ENCODE measurements around the gene SMIM43.
"Not testable (repeated sequence)": the region's sequence is repeated elsewhere in the genome, so short reads cannot be mapped to it uniquely, and the experiment has no call there.

SMIM43 gene

GRCh38 chr4:121736735-121737351, 28.1 kb downstream of the SMIM43 start:
- peak in 1 of 2 experiments; percentile 42 for DNase-seq (ENCODE audit: low read depth in 1 of 2, low spot score in 1 of 2)

GRCh38 chr4:121734571-121734970, 30.4 kb downstream of the SMIM43 start:
- TF ChIP-seq REST (IDR thresholded peaks at IDR 0.05; ENCODE audit: insufficient replicate concordance, low read depth) (no peak), POLR2AphosphoS5 (IDR thresholded peaks at IDR 0.05; ENCODE audit: low read depth) (no peak), SPI1 (IDR thresholded peaks at IDR 0.05; ENCODE audit: borderline replicate concordance, low read depth) (no peak), GABPA (IDR thresholded peaks at IDR 0.05; ENCODE audit: low read depth) (no peak), CTCF (IDR thresholded peaks at IDR 0.05; ENCODE audit: insufficient read depth, low read length) (no peak)
- Histone ChIP-seq H3K27ac (replicated peaks) (no peak overlapping the region), H3K27me3 (ENCODE audit: insufficient read depth, poor library complexity, severe bottlenecking) (peaks cover 2% of the 10 kb centered on the region), H3K4me3 (replicated peaks; ENCODE audit: insufficient read depth, low read length) (no peak overlapping the region)
- DNase-seq (ENCODE audit: low read depth in 1 of 2, low spot score in 1 of 2): no peak

More at GRCh38 chr4:121736735-121737351, 28.1 kb downstream of the SMIM43 start:
- Histone ChIP-seq H3K4me3 (replicated peaks; ENCODE audit: insufficient read depth, low read length) (no peak overlapping the region), H3K27me3 (ENCODE audit: insufficient read depth, poor library complexity, severe bottlenecking) (peaks cover 2% of the 10 kb centered on the region), H3K27ac (replicated peaks) (no peak overlapping the region)
- TF ChIP-seq POLR2AphosphoS5 (IDR thresholded peaks at IDR 0.05; ENCODE audit: low read depth): no peak
- peak; percentile 11 for TF ChIP-seq CTCF (IDR thresholded peaks at IDR 0.05; ENCODE audit: insufficient read depth, low read length)
- no peak for TF ChIP-seq GABPA (IDR thresholded peaks at IDR 0.05; ENCODE audit: low read depth)
- no peak for TF ChIP-seq REST (IDR thresholded peaks at IDR 0.05; ENCODE audit: insufficient replicate concordance, low read depth)
- no peak; the same call in 1 of the 2 replicates for TF ChIP-seq SPI1 (IDR thresholded peaks at IDR 0.05; ENCODE audit: borderline replicate concordance, low read depth)

GRCh38 chr4:121733942-121734341, 31.0 kb downstream of the SMIM43 start:
- Histone ChIP-seq H3K27ac (replicated peaks) (no peak overlapping the region), H3K27me3 (ENCODE audit: insufficient read depth, poor library complexity, severe bottlenecking) (peaks cover 2% of the 10 kb centered on the region), H3K4me3 (replicated peaks; ENCODE audit: insufficient read depth, low read length) (no peak overlapping the region)
- no peak for TF ChIP-seq SPI1 (IDR thresholded peaks at IDR 0.05; ENCODE audit: borderline replicate concordance, low read depth)
- no peak for TF ChIP-seq REST (IDR thresholded peaks at IDR 0.05; ENCODE audit: insufficient replicate concordance, low read depth)
- no peak for TF ChIP-seq CTCF (IDR thresholded peaks at IDR 0.05; ENCODE audit: insufficient read depth, low read length)
- no peak for TF ChIP-seq GABPA (IDR thresholded peaks at IDR 0.05; ENCODE audit: low read depth)
- TF ChIP-seq POLR2AphosphoS5 (IDR thresholded peaks at IDR 0.05; ENCODE audit: low read depth): no peak
- no peak for DNase-seq (ENCODE audit: low read depth in 1 of 2, low spot score in 1 of 2)

- not testable (repeated sequence) for H3K4me3 ChIP-seq (replicated peaks; ENCODE audit: insufficient read depth, low read length); H3K27me3 ChIP-seq (ENCODE audit: insufficient read depth, poor library complexity, severe bottlenecking); H3K27ac ChIP-seq (replicated peaks); DNase-seq (ENCODE audit: low read depth in 1 of 2, low spot score in 1 of 2)
Observed at GRCh38 chr4:121729753-121730152, 35.2 kb downstream of the SMIM43 start.

Data from HL-60 (cell line).